ENCODE measurements around the gene OAF.
A peak's percentile ranks its signal among the peaks of the same experiment; 100 is the strongest.

OAF gene

DNA sequence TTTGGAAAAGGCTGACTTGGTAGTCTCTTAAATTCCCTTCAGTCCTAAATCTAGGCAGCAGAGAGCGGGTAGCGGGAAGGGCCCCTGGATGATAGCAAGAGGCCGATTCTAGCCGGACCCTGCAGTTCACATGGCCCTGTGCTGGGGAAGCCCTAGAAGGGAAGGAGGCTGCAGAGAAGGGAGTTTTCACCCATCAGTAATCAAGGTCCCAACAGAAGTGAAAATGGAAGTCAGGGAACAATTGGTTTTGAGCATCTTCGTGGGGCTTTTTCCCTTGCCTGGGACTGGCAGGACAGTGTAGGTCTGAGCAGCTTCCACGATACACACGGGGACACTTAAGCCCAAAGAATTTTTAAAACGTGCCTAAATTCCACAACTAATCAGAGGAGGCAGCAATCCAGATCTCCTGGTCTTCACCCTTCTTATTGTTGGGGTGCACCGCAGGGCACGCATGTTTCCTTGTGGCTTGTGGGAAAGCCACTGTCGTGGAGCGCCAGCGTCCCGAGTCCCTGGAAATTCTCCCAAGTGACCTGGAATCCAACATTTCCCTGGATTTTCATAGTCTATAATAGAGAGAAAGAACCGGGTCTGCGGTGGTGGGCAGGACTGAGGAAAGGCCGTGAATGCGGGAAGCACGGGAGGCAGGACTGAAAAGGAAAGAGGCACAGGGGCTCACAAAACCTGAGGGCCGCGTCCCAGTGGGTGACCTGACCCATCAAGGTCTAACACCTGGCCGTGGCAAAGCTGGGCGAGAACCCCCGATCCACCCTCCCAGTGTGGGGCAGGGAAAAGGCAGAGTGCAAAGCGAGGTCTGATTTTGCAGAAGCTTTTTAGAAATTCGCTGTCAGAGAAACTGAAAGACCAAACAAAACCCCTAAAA, 846 bp upstream of the OAF start:
- TF ChIP-seq, protein P1, sequence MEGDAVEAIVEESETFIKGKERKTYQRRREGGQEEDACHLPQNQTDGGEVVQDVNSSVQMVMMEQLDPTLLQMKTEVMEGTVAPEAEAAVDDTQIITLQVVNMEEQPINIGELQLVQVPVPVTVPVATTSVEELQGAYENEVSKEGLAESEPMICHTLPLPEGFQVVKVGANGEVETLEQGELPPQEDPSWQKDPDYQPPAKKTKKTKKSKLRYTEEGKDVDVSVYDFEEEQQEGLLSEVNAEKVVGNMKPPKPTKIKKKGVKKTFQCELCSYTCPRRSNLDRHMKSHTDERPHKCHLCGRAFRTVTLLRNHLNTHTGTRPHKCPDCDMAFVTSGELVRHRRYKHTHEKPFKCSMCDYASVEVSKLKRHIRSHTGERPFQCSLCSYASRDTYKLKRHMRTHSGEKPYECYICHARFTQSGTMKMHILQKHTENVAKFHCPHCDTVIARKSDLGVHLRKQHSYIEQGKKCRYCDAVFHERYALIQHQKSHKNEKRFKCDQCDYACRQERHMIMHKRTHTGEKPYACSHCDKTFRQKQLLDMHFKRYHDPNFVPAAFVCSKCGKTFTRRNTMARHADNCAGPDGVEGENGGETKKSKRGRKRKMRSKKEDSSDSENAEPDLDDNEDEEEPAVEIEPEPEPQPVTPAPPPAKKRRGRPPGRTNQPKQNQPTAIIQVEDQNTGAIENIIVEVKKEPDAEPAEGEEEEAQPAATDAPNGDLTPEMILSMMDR (IDR thresholded peaks at IDR 0.05; ENCODE audit: low read depth, low read length): no peak
- in situ Hi-C loops (cut with HindIII; ENCODE audit: low sequenced_read_pairs): no loop called here
- no peak for DNase-seq (ENCODE audit: low read depth, low spot score)

DNA sequence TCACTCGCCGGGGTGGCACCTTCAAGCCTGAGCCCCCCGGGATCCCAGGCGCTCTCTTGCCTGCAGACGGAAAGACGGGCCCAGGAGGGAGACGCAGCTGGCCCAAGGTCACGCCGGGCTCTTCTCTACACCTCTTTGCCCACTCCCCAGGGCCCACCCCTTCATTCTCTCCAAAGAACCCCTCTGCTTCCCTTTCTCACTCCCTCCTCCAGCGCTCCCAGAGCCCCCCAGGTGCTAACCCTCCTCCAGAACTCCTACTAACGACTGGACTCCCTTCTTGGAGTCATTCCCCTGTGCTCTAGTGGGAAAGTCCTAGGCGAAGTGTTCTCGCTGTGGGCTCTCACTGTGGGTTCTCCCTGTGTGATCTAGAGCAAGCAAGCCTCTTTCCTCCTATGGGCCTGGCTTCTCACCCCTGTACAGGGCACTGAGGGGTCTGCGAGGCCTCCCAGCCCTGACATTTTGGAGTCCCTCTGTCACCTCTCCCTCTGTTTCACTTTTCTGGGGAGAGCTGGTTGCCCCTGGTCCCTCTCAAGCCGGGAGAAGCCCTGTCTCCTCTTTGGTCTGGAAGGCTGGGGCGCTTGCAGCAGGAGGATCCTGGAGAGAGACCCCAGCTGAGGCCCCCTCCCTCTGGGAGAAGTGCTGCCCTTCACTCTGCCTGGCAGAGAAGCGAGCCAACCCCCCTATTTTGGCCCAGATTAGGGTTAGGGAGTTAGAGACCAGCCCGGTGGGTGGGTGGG, 858 bp downstream of the OAF start:
- TF ChIP-seq, protein P1 (IDR thresholded peaks at IDR 0.05; ENCODE audit: low read depth, low read length): no peak
- DNase-seq (ENCODE audit: low read depth, low spot score): no peak
- peak overlapping the region; percentile 63 for H3K4me3 ChIP-seq (ENCODE audit: low read depth, low read length)
- in situ Hi-C loops (cut with HindIII; ENCODE audit: low sequenced_read_pairs): no loop called here

More for the DNA sequence above, 846 bp upstream of the OAF start:
- H3K4me3 ChIP-seq (ENCODE audit: low read depth, low read length): peak overlapping the region; percentile 63

DNA sequence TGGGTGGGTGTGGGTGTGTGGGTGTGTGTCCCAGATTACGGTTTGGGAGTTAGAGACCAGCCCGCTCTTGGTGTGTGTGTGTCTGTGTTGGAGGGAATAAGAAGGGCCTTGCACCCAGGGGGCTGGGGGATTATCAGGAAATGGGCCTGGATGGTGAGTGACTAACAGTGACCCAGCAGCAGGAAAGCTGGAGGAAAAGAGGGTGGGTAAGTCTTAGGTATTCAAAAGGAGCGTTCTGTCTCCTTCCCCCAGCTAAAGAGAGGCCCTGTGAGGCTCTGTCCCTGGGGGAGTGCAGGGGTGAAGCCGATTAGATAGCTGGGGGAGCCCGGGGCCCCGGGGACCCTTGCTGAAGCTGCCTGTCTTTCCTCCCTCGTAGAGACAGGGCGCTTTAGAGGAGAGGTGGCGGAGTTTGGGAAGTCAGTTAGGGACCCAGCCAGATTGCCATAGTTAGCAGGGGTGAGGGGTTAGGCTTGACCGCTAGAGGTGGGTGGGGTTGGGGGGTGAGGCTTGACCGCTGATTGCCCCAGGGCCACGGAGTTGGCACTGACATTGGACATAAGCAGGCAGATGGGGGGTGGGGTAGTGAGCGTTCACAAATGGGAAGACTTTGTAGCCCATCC, 1.5 kb downstream of the OAF start:
- DNase-seq (ENCODE audit: low read depth, low spot score): no peak
- TF ChIP-seq, protein P1 (IDR thresholded peaks at IDR 0.05; ENCODE audit: low read depth, low read length): no peak
- in situ Hi-C loops (cut with HindIII; ENCODE audit: low sequenced_read_pairs): no loop called here
- peak overlapping the region; percentile 63 for H3K4me3 ChIP-seq (ENCODE audit: low read depth, low read length)

DNA sequence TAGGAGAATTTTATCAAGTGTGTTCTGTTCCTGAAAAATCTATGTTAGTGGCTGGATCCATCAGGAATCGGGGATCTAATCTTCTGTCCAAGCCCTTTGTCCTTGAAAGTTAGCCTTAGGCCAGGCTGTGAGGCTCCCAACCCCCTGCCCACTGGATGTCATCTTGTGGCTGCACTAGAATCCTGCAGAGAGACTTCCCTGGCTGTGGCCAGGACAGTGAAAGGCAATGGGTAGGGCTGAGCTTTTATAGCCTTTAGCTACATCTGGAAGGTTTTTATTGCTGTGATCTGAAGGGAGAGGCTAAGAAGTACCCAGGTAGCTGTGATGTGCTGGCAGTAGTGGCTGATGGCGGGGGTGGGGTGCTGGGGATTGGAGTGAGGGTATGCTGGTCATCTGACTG, 2.1 kb downstream of the OAF start:
- no peak for DNase-seq (ENCODE audit: low read depth, low spot score)
- H3K4me3 ChIP-seq (ENCODE audit: low read depth, low read length): peak overlapping the region; percentile 63
- TF ChIP-seq, protein P1 (IDR thresholded peaks at IDR 0.05; ENCODE audit: low read depth, low read length): no peak
- in situ Hi-C loops (cut with HindIII; ENCODE audit: low sequenced_read_pairs): no loop called here

DNA sequence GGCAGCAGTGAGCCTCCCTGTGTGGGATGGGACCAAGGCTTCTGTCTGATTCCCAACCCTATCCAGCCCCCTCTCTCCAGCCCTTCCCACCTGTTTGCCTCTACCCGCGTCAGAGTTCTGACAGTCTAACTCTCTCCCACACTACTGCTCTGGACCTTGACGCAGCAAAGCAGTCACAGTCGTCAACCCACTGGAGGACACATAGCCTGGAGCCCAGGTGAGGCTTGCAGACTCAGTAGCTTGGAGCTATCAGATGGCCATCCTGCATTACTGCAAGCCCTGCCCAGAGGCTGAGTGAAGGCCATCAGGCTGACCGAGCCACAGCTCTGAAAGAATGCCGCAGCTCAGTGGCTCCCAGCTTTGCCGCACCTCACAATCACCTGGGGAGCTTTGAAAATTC, 3.7 kb downstream of the OAF start:
- TF ChIP-seq, protein P1 (IDR thresholded peaks at IDR 0.05; ENCODE audit: low read depth, low read length): no peak
- no peak overlapping the region for H3K4me3 ChIP-seq (ENCODE audit: low read depth, low read length)
- DNase-seq (ENCODE audit: low read depth, low spot score): no peak
- in situ Hi-C loops (cut with HindIII; ENCODE audit: low sequenced_read_pairs): no loop called here

DNA sequence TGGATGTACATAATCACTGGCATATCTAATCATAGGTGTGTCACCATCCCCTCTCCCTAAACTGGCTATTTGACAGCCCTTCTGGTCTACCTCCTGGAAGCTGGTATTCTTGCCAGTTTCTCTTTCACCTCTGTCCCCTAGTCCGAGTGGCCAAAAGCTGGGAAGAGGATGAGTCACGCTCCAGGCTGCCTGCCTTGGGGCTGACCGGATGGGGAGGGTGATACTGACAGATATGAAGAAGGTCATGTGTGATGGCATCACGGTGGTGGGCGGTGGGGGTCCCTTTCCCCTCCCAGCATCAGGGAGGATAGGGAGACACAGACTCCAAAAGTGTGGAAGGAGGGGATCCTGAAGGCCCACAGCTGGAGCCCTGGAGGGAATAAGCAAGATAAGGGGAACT, 4.8 kb downstream of the OAF start:
- TF ChIP-seq, protein P1 (IDR thresholded peaks at IDR 0.05; ENCODE audit: low read depth, low read length): no peak
- peak; percentile 43 for DNase-seq (ENCODE audit: low read depth, low spot score)
- in situ Hi-C loops (cut with HindIII; ENCODE audit: low sequenced_read_pairs): no loop called here
- H3K4me3 ChIP-seq (ENCODE audit: low read depth, low read length): no peak overlapping the region
